SK-N-SH (cell line): ENCODE data around the gene ZNF430. TPM values are rescaled to one million over a fixed set of nuclear protein-coding genes. Genes with fewer than 3 reads are reported as not detected.

Experiments used
- CTCF ChIA-PET: fragments of 300-600, 350-600 bp; formaldehyde crosslinking; extraction: SDS; loops from one replicate; lab custom pipeline; 2021; lab: Yijun Ruan, JAX
- POLR2A ChIA-PET: fragments of 350-600 bp; sonication (Branson Sonifier 250); formaldehyde crosslinking; extraction: SDS; loops from one replicate; lab custom pipeline; 2020; ENCODE audit warnings: antibody characterized with exemption, inconsistent platforms; lab: Yijun Ruan, JAX
- DNase-seq: peaks from one replicate; pipeline ENCODE4 v3.0.0; 2012
- H2AFZ ChIP-seq: fragments of 200-600 bp; sonication (generic); 2 replicates; pipeline ENCODE4 v1.8.1; 2016; ENCODE audit warnings: antibody characterized with exemption, mild to moderate bottlenecking, low read depth
- H3F3A ChIP-seq: fragments of 200-600 bp; sonication (generic); replicated peaks from 2 replicates; pipeline ENCODE3; 2016; ENCODE audit warnings: antibody characterized with exemption, mild to moderate bottlenecking; ENCODE audit not compliant: insufficient read depth
- H3K27ac ChIP-seq, 2 experiments: fragments of 200-500 bp in 1 of 2; fragments of 200-600 bp in 1 of 2; sonication (Bioruptor generic) in 1 of 2; sonication (generic), shearing (Covaris generic) in 1 of 2; 2 replicates each; pipeline versions ENCODE4 v1.5.1 to v1.6.1; 2014 to 2016; ENCODE audit warnings: low read depth in 2 of 2, inconsistent platforms in 1 of 2, low read length in 1 of 2, mild to moderate bottlenecking in 1 of 2, mixed read lengths in 1 of 2
- H3K27me3 ChIP-seq: fragments of 200-600 bp; sonication (generic), shearing (Covaris generic); 2 replicates; pipeline ENCODE4 v1.6.1; 2016; ENCODE audit warnings: mixed run types; ENCODE audit not compliant: insufficient read depth
- H3K36me3 ChIP-seq, 2 experiments: fragments of 200-500 bp in 1 of 2; fragments of 200-600 bp in 1 of 2; sonication (Bioruptor generic) in 1 of 2; sonication (generic) in 1 of 2; replicated peaks in 1 of 2; 2 replicates each; pipeline versions ENCODE3 to v1.5.1; 2014 to 2016; ENCODE audit warnings: low read length in 1 of 2, mild to moderate bottlenecking in 1 of 2; ENCODE audit not compliant: insufficient read depth in 2 of 2, control insufficient read depth in 1 of 2
- H3K4me1 ChIP-seq, 2 experiments: fragments of 200-500 bp in 1 of 2; fragments of 200-600 bp in 1 of 2; sonication (Bioruptor generic) in 1 of 2; sonication (generic), shearing (Covaris generic) in 1 of 2; 2 replicates each; pipeline versions ENCODE4 v1.5.1 to v1.6.1; 2014 to 2016; ENCODE audit warnings: low read depth in 1 of 2, low read length in 1 of 2, mixed run types in 1 of 2; ENCODE audit not compliant: insufficient read depth in 2 of 2, control insufficient read depth in 1 of 2
- H3K4me2 ChIP-seq: fragments of 200-600 bp; sonication (generic), shearing (Covaris generic); 2 replicates; pipeline ENCODE4 v1.6.1; 2017; ENCODE audit warnings: mixed run types
- H3K4me3 ChIP-seq, 2 experiments: fragments of 200-500 bp in 1 of 2; fragments of 200-600 bp in 1 of 2; sonication (Bioruptor generic) in 1 of 2; sonication (generic), shearing (Covaris generic) in 1 of 2; 2 replicates each; pipeline versions ENCODE4 v1.5.1 to v1.8.1; 2014 to 2016; ENCODE audit warnings: low read depth in 2 of 2, inconsistent platforms in 1 of 2, low read length in 1 of 2, mild to moderate bottlenecking in 1 of 2, mixed read lengths in 1 of 2, moderate library complexity in 1 of 2
- H3K79me2 ChIP-seq: fragments of 200-600 bp; sonication (generic); 2 replicates; pipeline ENCODE4 v1.8.1; 2017; ENCODE audit warnings: mild to moderate bottlenecking; ENCODE audit not compliant: insufficient read depth
- H3K9ac ChIP-seq: fragments of 200-600 bp; sonication (generic); 2 replicates; pipeline ENCODE4 v1.6.1; 2017; ENCODE audit warnings: mixed run types
- H3K9me2 ChIP-seq: fragments of 200-600 bp; sonication (generic); 2 replicates; pipeline ENCODE4 v1.6.1; 2017; ENCODE audit warnings: mixed run types
- H3K9me3 ChIP-seq: fragments of 200-600 bp; sonication (generic); 2 replicates; pipeline ENCODE4 v1.6.1; 2017; ENCODE audit warnings: mixed run types, mild to moderate bottlenecking, moderate library complexity
- H4K20me1 ChIP-seq: fragments of 200-600 bp; sonication (generic); 2 replicates; pipeline ENCODE4 v1.6.1; 2017; ENCODE audit warnings: mild to moderate bottlenecking, mixed run types; ENCODE audit not compliant: insufficient read depth
- CTCF ChIP-seq: fragments of 200-600 bp; sonication (generic); IDR thresholded peaks from 2 replicates; pipeline ENCODE4 v1.6.1; 2017; ENCODE audit warnings: antibody characterized with exemption, mild to moderate bottlenecking, moderate library complexity
- EP300 ChIP-seq, 2 experiments: IDR thresholded peaks; 2 replicates each; pipeline versions ENCODE4 v1.4.0 to v1.6.1; 2012; ENCODE audit warnings: borderline replicate concordance in 1 of 2, low read depth in 1 of 2, low read length in 1 of 2
- FOXJ3 ChIP-seq: sonication (generic); formaldehyde crosslinking; IDR thresholded peaks from 2 replicates; pipeline ENCODE4 v1.5.1; 2020; ENCODE audit warnings: mild to moderate bottlenecking, missing genetic modification reagents
- FOXM1 ChIP-seq: IDR thresholded peaks from 2 replicates; pipeline ENCODE4 v1.4.0; 2012; ENCODE audit warnings: low read depth, mild to moderate bottlenecking
- GABPA ChIP-seq: IDR thresholded peaks from 2 replicates; pipeline ENCODE4 v1.4.0; 2012; ENCODE audit warnings: low read depth, mild to moderate bottlenecking
- GATA2 ChIP-seq: sonication (generic); formaldehyde crosslinking; IDR thresholded peaks from 2 replicates; pipeline ENCODE4 v1.5.0; 2020; ENCODE audit warnings: mild to moderate bottlenecking, missing genetic modification reagents
- IRF3 ChIP-seq: fragments of 150-350 bp; IDR thresholded peaks from 2 replicates; pipeline ENCODE4 v1.6.1; 2016; ENCODE audit warnings: mild to moderate bottlenecking, low read depth, low read length
- JUND ChIP-seq: IDR thresholded peaks from 2 replicates; pipeline ENCODE4 v1.4.0; 2012
- MAX ChIP-seq: IDR thresholded peaks from 2 replicates; pipeline ENCODE4 v1.4.0; 2012; ENCODE audit warnings: low read depth
- MEF2A ChIP-seq: IDR thresholded peaks from 2 replicates; pipeline ENCODE4 v1.4.0; 2012; ENCODE audit warnings: low read depth, borderline replicate concordance
- MXI1 ChIP-seq: IDR thresholded peaks from 2 replicates; pipeline ENCODE4 v1.6.1; 2012; ENCODE audit warnings: mild to moderate bottlenecking, low read depth, low read length, improper control_type of control experiment
- NRF1 ChIP-seq: IDR thresholded peaks from 2 replicates; pipeline ENCODE4 v1.6.1; 2012; ENCODE audit warnings: low read depth, mild to moderate bottlenecking, low read length
- RCOR1 ChIP-seq: fragments of 150-350 bp; IDR thresholded peaks from 2 replicates; pipeline ENCODE4 v1.6.1; 2017; ENCODE audit warnings: antibody characterized with exemption, low read length
- RFX5 ChIP-seq: IDR thresholded peaks from 2 replicates; pipeline ENCODE4 v1.6.1; 2012; ENCODE audit warnings: mild to moderate bottlenecking, improper control_type of control experiment, low read length
- TCF12 ChIP-seq: IDR thresholded peaks from 2 replicates; pipeline ENCODE4 v1.4.0; 2012
- TEAD4 ChIP-seq: IDR thresholded peaks from 2 replicates; pipeline ENCODE4 v1.4.0; 2012; ENCODE audit warnings: mild to moderate bottlenecking, borderline replicate concordance; ENCODE audit not compliant: insufficient read depth
- USF1 ChIP-seq: IDR thresholded peaks from 2 replicates; pipeline ENCODE4 v1.4.0; 2012; ENCODE audit warnings: low read depth, borderline replicate concordance
- YY1 ChIP-seq: IDR thresholded peaks from 2 replicates; pipeline ENCODE4 v1.4.0; 2012; ENCODE audit warnings: low read depth, mild to moderate bottlenecking
- ZBTB33 ChIP-seq: IDR thresholded peaks from 2 replicates; pipeline ENCODE4 v1.4.0; 2012; ENCODE audit warnings: low read depth, borderline replicate concordance
- WGBS: methylation state at CpG from one replicate; pipeline ENCODE4 v1.1.6; 2017; ENCODE audit warnings: low lambda C conversion rate; 5-methylcytosine and 5-hydroxymethylcytosine counted together
- polyA plus RNA-seq, 3 experiments: library from polyadenylated mRNA; depleted of rRNA; stranded (reverse); fragments of >200 nt; gene quantifications; 2 replicates each; pipeline ENCODE4 v1.2.3, GENCODE V29; 2012
- TF ChIP-seq, protein P1 (sequence below): IDR thresholded peaks from 2 replicates; pipeline ENCODE4; 2012
- TF ChIP-seq, protein P2 (sequence below): fragments of 150-350 bp; IDR thresholded peaks from 2 replicates; pipeline ENCODE4 v1.6.1; 2017; ENCODE audit warnings: antibody characterized with exemption, low read length, low read depth, borderline replicate concordance

ZNF430 gene
- 4.2 and 6.3 TPM in 2 replicates for polyA plus RNA-seq (2012; rRNA removed)
- polyA plus RNA-seq (2012; cell fraction: cytosol; rRNA removed): 2.2 and 5.1 TPM in 2 replicates
- 3.4 and 4.5 TPM in 2 replicates for polyA plus RNA-seq (2012; cell fraction: nucleus; rRNA removed)

DNA sequence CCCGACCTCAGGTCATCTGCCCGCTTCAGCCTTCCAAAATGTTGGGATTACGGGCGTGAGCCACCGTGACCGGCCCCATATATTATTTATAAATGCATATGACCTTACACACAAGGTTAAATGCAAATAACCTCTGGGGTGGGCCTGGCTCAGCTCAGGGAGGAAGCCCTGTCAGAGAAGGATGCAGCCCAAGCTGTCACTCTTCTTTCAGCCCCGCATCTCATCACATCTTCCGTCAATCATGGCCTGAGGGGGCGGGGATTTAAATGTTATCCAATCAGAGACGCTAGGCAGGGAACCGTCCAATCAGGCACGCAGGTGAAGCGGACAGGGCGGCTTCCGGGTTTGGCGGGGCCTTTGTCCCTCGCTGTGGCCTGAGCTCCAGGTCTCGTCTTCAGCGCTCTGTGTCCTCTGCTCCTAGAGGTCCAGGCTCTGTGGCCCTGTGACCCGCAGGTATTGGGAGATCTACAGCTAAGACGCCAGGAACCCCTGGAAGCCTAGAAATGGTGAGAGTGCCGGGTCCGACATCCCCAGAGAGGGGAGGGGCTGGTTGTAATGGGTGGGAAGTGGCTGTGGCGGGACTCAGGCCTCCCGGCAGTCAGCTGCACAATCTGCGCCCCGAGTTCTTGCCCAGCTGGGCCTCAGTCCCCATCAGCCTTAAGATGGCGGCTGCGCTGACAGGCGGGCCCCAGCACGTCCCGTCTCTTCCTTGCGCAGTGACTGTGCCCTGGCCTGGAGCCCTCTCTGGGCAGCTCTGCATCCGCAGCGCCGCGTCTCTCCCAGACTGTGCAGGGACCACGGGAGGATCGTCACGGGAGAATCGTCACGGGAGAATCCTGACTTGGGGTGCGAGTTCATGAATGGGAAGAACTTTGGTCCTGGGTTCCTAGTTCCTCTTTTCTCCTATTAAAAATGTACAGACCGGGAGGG is at the start of gene ZNF430:
Gene ZNF430, plus strand, starts transcription at position 360 of the 930 bp plus-strand sequence. Its CDS starts 144 bp downstream, at position 504.
- Histone ChIP-seq H4K20me1 (no peaks in the 10 kb centered on the region), H3K4me1 (peaks cover 7 to 9% of the 10 kb centered on the region in 2 experiments; a peak in 2 of 4 replicates), H3K4me3 (peak within 1 kb of the TSS; percentile 91 to 94), H3K79me2 (peaks cover 45% of the 10 kb centered on the region), H3K9me3 (no peaks in the 10 kb centered on the region), H3K9ac (peak within 1 kb of the TSS; percentile 87), H3K4me2 (peak within 1 kb of the TSS; percentile 86), H2AFZ (peak within 1 kb of the TSS; percentile 99), H3F3A (peaks cover 3% of the 10 kb centered on the region), H3K27me3 (no peaks in the 10 kb centered on the region), H3K27ac (peak within 1 kb of the TSS; percentile 83 to 84), H3K9me2 (no peaks in the 10 kb centered on the region), H3K36me3 (peaks cover 3 to 9% of the 10 kb centered on the region in 2 experiments)
- 2% methylated on average over 32 of the region's 44 CpGs for WGBS
- ChIA-PET POLR2A (interaction anchor here (0.8 to 1.6 kb wide), 6 partner anchors 8 to 360 kb away, joined by 3 to 5 read pairs (median 4); partner anchors contain the start of genes ZNF431, ZNF66 and ZNF714), CTCF (no interaction called here)
- DNase-seq: peak; percentile 87
- TF ChIP-seq TEAD4 (no peak), MXI1 (peak; percentile 79), CTCF (no peak), ZBTB33 (no peak), MEF2A (no peak), MAX (peak; percentile 55), GABPA (peak; percentile 70), YY1 (peak; percentile 82; the same call in 1 of the 2 replicates), JUND (no peak), EP300 (IDR thresholded peaks at IDR 0.05; ENCODE audit: borderline replicate concordance in 1 of 2, low read depth in 1 of 2, low read length in 1 of 2) (no peak), USF1 (no peak), RFX5 (peak; percentile 39; the same call in 1 of the 2 replicates), RCOR1 (no peak), GATA2 (CRISPR knock-in tag) (no peak), IRF3 (peak; percentile 76), TCF12 (no peak), FOXM1 (no peak), FOXJ3 (CRISPR knock-in tag) (no peak), NRF1 (no peak)
- TF ChIP-seq, protein P1, sequence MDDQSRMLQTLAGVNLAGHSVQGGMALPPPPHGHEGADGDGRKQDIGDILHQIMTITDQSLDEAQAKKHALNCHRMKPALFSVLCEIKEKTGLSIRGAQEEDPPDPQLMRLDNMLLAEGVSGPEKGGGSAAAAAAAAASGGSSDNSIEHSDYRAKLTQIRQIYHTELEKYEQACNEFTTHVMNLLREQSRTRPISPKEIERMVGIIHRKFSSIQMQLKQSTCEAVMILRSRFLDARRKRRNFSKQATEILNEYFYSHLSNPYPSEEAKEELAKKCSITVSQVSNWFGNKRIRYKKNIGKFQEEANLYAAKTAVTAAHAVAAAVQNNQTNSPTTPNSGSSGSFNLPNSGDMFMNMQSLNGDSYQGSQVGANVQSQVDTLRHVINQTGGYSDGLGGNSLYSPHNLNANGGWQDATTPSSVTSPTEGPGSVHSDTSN: peak; percentile 98
- TF ChIP-seq, protein P2, sequence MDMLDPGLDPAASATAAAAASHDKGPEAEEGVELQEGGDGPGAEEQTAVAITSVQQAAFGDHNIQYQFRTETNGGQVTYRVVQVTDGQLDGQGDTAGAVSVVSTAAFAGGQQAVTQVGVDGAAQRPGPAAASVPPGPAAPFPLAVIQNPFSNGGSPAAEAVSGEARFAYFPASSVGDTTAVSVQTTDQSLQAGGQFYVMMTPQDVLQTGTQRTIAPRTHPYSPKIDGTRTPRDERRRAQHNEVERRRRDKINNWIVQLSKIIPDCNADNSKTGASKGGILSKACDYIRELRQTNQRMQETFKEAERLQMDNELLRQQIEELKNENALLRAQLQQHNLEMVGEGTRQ: no peak
